OCI-LY1 (cell line): Measurements from ENCODE around the gene CDK5R1.

Experiments
- CTCF ChIP-seq: fragments of 200-600 bp; sonication (generic), shearing (Covaris generic); IDR thresholded peaks from 2 replicates; pipeline ENCODE4 v1.5.1; 2017; ENCODE audit warnings: mild to moderate bottlenecking, antibody characterized with exemption, low read length, moderate library complexity, mixed read lengths
- EZH2 ChIP-seq: fragments of 200-600 bp; sonication (generic), shearing (Covaris generic); IDR thresholded peaks from 2 replicates; pipeline ENCODE4 v1.8.0; 2017; ENCODE audit warnings: borderline replicate concordance, mixed run types, mild to moderate bottlenecking, antibody characterized with exemption, low read length, moderate library complexity, mixed read lengths

GRCh38 chr17:32502710-32503109, 15.9 kb downstream of the CDK5R1 start:
- TF ChIP-seq CTCF (no peak), EZH2 (no peak)
